ENCODE measurements around the gene HSD17B7. TPM values are rescaled to one million over a fixed set of nuclear protein-coding genes. Genes with fewer than 3 reads are reported as not detected.
"Not testable (repeated sequence)": the region's sequence is repeated elsewhere in the genome, so short reads cannot be mapped to it uniquely, and the experiment has no call there.

HSD17B7 gene
- polyA plus RNA-seq: 56.6 and 75.5 TPM in 2 replicates
- 42.4 and 46.5 TPM in 2 replicates for polyA minus RNA-seq

GRCh38 chr1:162790303-162790984 lies at the start of gene HSD17B7:
Gene HSD17B7 (plus strand): TSS chr1:162790702. CDS start chr1:162790801, 99 bp downstream.
- H3K9me3 ChIP-seq (ENCODE audit: low read length); H4K20me1 ChIP-seq (ENCODE audit: insufficient read depth); H3K36me3 ChIP-seq (ENCODE audit: insufficient read depth, low read length); H3K4me2 ChIP-seq (ENCODE audit: low read length); H3K27me3 ChIP-seq (ENCODE audit: insufficient read depth, low read depth, low read length); H3F3A ChIP-seq (ENCODE audit: insufficient read depth, low read length, poor library complexity, severe bottlenecking); H3K9me2 ChIP-seq (ENCODE audit: insufficient read depth, low read length); H3K79me2 ChIP-seq (replicated peaks; ENCODE audit: insufficient read depth, low read length): not testable (repeated sequence)
- Histone ChIP-seq H3K27ac (ENCODE audit: low read length) (peak within 1 kb of the TSS; percentile 77), H3K9ac (ENCODE audit: low read length) (peak within 1 kb of the TSS; percentile 64), H2AFZ (ENCODE audit: low read depth, low read length) (peak within 1 kb of the TSS; percentile 60), H3K4me3 (ENCODE audit: low read length) (peak within 1 kb of the TSS; percentile 58)
- TF ChIP-seq EP300 (conservative IDR thresholded peaks at IDR 0.05; ENCODE audit: poor library complexity, severe bottlenecking) (peak; percentile 36), TAF1 (IDR thresholded peaks at IDR 0.05; ENCODE audit: low read depth) (peak; percentile 47), REST (IDR thresholded peaks at IDR 0.05; ENCODE audit: borderline replicate concordance) (peak; percentile 45), CTCF (IDR thresholded peaks at IDR 0.05; ENCODE audit: poor library complexity, severe bottlenecking) (peak; percentile 43), POLR2AphosphoS5 (IDR thresholded peaks at IDR 0.05) (peak; percentile 87), MXI1 (conservative IDR thresholded peaks at IDR 0.05; ENCODE audit: poor library complexity, severe bottlenecking) (peak; percentile 72), SMC3 (conservative IDR thresholded peaks at IDR 0.05; ENCODE audit: poor library complexity) (peak; percentile 15)

- Histone ChIP-seq H3K27ac (ENCODE audit: low read length) (no peak overlapping the region), H3K36me3 (ENCODE audit: insufficient read depth, low read length) (no peaks in the 10 kb centered on the region), H3K4me3 (ENCODE audit: low read length) (no peak overlapping the region), H3F3A (ENCODE audit: insufficient read depth, low read length, poor library complexity, severe bottlenecking) (no peaks in the 10 kb centered on the region), H3K9me3 (ENCODE audit: low read length) (no peaks in the 10 kb centered on the region), H3K79me2 (replicated peaks; ENCODE audit: insufficient read depth, low read length) (no peaks in the 10 kb centered on the region), H3K4me2 (ENCODE audit: low read length) (no peak overlapping the region), H3K9ac (ENCODE audit: low read length) (no peak overlapping the region), H2AFZ (ENCODE audit: low read depth, low read length) (no peak overlapping the region), H3K27me3 (ENCODE audit: insufficient read depth, low read depth, low read length) (no peaks in the 10 kb centered on the region), H3K9me2 (ENCODE audit: insufficient read depth, low read length) (no peaks in the 10 kb centered on the region), H4K20me1 (ENCODE audit: insufficient read depth) (no peaks in the 10 kb centered on the region)
- TF ChIP-seq TAF1 (IDR thresholded peaks at IDR 0.05; ENCODE audit: low read depth) (no peak), POLR2AphosphoS5 (IDR thresholded peaks at IDR 0.05) (no peak), RAD21 (conservative IDR thresholded peaks at IDR 0.05) (no peak), CTCF (IDR thresholded peaks at IDR 0.05; ENCODE audit: poor library complexity, severe bottlenecking) (no peak), EP300 (conservative IDR thresholded peaks at IDR 0.05; ENCODE audit: poor library complexity, severe bottlenecking) (no peak), MXI1 (conservative IDR thresholded peaks at IDR 0.05; ENCODE audit: poor library complexity, severe bottlenecking) (no peak), REST (IDR thresholded peaks at IDR 0.05; ENCODE audit: borderline replicate concordance) (no peak), EZH2 (IDR thresholded peaks at IDR 0.05; ENCODE audit: borderline replicate concordance, insufficient read depth, low read length, poor library complexity, severe bottlenecking) (no peak), SMC3 (conservative IDR thresholded peaks at IDR 0.05; ENCODE audit: poor library complexity) (no peak)
Measured at GRCh38 chr1:162740755-162741154, 49.7 kb upstream of the HSD17B7 start.

All from neural cell (in vitro differentiated cells).